Stimulated activated CD4-positive, alpha-beta T cell treated with anti-CD3 and anti-CD28 coated beads, TNF-alpha, amount 100 ng/mL, for 24 hours (primary cell): ENCODE data around the gene ARMH4.
A peak's percentile ranks its signal among the peaks of the same experiment; 100 is the strongest.

ENCODE experiments used
- DNase-seq, 3 experiments: peaks; one replicate each; pipeline ENCODE4 v3.0.0-alpha.2; 2020; ENCODE audit warnings: low read depth in 3 of 3

Gene ARMH4, protein sequence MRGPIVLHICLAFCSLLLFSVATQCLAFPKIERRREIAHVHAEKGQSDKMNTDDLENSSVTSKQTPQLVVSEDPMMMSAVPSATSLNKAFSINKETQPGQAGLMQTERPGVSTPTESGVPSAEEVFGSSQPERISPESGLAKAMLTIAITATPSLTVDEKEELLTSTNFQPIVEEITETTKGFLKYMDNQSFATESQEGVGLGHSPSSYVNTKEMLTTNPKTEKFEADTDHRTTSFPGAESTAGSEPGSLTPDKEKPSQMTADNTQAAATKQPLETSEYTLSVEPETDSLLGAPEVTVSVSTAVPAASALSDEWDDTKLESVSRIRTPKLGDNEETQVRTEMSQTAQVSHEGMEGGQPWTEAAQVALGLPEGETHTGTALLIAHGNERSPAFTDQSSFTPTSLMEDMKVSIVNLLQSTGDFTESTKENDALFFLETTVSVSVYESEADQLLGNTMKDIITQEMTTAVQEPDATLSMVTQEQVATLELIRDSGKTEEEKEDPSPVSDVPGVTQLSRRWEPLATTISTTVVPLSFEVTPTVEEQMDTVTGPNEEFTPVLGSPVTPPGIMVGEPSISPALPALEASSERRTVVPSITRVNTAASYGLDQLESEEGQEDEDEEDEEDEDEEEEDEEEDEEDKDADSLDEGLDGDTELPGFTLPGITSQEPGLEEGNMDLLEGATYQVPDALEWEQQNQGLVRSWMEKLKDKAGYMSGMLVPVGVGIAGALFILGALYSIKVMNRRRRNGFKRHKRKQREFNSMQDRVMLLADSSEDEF

DNA sequence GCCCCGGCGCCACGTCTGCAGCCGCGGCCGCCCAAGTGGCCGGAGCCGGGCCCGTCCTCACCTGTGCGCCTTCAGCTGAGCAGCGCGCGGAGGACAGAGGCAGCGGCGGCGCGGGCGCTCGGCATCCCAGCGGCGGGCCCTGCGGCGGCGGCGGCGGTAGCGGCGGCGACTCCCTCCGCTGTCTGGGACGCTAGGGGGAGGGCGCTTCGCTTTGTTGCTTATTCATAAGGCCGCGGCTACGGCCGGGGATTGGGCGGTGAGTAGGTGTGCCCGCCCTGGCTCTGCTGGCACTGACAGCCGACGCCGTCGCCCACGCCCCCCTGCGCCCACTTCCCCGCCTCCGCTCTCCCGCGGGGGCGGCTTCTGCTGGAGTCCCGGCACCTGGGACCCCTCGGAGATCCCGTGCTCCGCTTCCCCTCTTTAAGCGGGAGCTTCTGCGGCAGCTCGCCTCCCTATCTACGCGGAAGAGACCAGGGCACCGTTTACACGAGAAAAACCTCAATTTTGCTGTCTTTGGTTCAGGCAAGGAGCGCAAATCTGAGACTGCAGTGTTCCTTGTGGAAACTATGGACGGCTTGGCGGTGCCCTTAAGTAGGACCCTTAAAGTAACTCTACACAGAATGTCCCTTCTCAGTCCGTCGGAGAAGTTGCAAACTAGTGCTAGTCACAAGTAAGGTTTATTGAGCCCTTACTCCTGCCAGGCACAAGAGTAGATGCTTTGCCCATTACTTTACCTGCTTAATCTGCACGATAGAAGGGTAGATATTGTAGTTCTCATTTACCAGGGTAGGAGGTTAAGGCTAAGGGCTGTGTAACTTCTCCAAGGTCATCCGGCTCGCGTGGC is at the start of gene ARMH4:
ARMH4 (minus strand) TSS at position 200 of the 844 bp plus-strand sequence. CDS start 12,855 bp downstream, outside the sequence.
- peak; percentile 19 to 63 (median 20) for DNase-seq

DNA sequence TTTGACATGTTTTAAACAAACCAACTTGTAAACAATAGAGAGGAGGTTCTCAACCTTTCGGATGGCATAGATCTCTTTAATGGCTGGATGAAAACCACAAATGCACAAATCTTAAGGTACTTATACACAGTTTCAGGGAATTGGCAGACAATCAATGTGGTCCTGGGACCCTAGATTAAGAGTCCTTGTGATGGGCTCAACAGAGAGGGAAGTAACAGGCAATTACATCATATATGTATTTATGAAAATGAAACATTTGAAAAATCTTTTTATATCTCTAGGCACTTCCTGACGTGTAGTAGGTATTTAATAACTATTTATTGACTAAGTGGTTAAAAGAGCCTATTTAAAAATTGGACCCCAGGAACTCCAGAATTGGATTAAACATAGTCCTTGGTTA is 48.8 kb upstream of the ARMH4 start:
- DNase-seq: no peak

DNA sequence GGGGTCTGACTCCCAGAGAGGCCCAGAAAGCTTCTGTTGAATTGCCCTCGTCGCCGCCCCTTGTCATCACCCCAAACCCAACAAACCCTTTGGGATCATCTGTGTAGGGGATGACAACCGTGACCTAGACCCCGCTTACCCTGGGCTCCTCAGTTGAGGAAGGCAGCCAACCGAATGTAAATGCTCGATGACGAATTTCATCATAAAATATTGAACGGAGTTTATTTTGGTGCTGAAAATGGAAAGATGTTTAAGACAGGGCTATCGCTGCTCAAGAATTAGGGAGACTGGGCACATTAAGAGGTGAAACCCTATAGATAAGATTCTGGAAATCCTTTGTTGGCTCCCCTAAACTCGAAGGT is 48.4 kb upstream of the ARMH4 start:
- no peak for DNase-seq

DNA sequence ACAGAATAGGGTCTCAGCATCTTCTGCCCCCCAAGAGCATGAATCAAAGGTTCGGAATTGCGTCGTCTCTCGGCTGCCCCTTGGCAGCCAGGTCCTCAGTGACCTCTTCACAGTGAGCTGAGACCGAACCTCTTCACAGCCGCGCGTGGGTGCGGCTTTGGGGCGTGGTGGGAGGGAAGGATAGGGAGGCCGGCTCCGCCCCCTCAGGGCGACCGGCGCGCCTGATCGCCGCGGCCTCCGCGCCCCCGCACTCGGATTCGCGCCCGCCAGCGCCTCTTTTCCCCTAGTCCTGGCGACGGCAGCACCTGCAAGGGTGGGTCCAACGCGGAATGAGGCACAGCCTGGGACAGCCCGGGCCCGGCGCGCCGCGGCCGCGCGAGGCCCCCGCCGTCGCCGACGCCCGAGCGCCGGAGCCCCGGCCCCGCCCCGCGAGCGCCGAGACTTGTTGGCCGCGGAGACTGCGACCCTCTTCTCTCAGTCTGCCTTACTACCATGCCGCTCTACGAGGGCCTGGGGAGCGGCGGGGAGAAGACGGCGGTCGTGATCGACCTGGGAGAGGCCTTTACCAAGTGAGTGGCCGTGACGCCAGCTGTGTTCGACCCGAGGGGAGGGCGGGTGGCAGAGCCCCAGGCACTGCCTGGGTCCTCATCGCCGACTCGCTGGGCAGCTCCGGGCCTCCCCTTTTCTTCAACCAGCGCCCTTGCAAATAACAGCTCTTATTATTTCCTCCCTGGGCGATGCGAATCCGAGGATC is 47.9 kb upstream of the ARMH4 start, which contains the start of gene ACTR10:
ACTR10 (plus strand) TSS at position 424 of the 754 bp plus-strand sequence; CDS start at position 493, 69 bp downstream.
- peak; percentile 77 to 89 (median 80) for DNase-seq

DNA sequence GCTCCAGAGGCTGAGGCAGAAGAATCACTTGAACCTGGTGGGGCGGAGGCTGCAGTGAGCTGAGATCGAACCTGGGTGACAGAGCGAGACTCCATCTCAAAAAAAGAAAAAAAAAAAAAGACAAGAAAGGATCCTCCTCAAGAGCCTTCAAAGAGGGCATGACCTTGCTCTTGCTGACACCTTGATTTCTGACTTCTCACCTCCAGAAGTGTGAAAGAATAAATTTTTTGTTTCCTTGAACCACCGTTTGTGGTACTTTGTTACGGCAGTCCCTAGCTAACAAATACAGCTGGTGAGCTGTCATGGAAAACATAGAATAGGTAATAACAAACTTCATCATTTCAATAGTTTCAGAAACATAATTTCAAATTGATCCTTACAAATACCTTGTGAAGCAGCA is 46.1 kb upstream of the ARMH4 start:
- no peak for DNase-seq

DNA sequence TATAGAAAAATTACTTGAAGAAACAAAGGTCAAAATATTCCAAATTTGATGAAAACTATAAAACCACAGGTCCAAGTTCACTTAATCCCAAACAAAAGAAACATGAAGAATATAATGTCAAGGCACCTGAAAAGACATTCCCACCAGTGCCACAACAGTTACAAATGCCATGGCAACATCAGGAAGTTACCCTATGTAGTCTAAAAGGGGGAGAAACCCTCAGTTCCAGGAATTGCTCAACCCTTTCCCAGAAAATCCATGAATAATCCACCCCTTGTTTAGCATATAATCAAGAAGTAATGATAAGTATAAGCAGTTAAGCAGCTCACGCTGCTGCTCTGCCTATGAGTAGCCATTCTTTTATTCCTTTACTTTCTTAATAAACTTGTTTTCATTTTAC is 44.2 kb upstream of the ARMH4 start:
- no peak for DNase-seq

- DNase-seq: no peak
Observed at GRCh38 chr14:58193542-58193941, 41.5 kb upstream of the ARMH4 start.

DNA sequence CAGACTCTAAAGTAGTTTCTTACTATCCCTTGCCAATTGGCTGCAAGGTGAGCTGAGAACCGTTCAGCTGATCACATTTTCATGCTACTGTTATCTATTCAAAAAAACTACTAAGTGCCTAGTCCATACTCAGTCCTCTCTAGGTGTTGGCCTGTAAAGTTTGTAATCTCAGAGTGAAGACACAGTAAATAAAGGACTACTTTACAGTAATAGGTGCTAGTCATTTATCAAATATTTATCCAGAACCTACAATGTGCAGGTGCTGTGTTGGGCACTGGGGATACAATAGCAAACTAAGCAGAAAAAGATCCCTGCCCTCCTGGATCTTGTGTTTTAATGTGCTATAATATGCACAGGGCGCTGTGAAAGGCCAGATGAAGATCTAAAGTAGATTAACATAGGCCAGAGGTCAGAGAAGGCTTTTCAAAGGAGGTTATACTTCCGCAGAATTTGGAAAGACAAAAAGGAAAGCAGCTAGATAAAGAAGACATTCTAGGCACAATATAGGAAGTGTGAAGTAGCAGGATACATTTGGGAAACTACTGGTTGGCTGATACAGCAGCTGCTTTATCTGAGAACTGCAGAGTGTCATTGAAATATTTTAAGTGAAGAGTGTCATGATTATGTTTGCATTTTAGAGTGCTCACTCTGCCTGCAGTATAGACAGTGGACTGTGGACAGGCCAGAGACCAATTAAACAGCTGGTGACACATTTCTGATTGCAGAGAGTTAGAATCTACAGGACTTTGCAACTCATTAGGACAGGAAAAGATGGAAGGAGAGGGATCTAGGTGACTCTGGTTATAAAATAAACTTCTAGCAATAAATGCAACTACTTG is 40.0 kb upstream of the ARMH4 start:
- no peak for DNase-seq

DNA sequence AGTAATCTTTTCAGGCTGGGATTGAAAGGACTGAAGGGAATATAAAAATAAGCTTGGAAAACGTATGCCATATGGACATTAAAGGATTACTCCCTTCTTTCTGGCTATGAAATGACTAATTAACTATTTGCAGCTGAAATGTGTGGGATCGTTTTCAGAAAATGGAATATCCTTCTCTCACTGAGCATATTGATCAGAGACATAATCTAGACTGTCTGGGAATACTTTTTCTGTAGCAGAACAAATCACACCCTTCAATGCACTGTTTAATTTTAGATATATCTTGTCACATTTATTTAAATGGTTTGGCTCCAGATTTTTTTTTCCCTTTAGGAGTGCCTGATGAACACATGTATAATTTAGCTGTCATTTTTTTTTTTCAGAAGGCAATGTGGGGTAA is 37.2 kb upstream of the ARMH4 start:
- no peak for DNase-seq

- DNase-seq: no peak
Observed at GRCh38 chr14:58177125-58177524, 25.1 kb upstream of the ARMH4 start.

- DNase-seq: peak; percentile 5 to 47 (median 24)
Observed at GRCh38 chr14:58171090-58171489, 19.1 kb upstream of the ARMH4 start.

DNA sequence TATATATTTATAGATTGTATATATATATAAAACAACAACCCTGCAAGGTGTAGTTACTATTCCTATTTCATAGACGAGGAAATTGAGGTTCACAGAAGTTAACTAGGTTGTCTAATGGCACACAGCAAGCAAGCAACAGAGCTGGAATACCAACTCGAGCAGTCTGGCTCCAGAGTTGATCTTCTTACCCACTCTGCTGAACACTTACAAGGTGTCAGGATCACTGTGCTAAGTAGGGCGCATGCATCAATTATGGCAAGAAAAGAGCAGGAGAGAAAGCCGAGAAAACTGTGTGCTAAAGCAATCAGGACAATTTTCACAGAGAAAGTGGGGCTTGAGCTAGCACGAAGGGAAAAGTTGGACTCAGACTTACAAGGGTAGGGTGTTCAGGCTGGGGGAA is 15.9 kb upstream of the ARMH4 start:
- no peak for DNase-seq

GRCh38 chr14:58167057-58167456 is 15.0 kb upstream of the ARMH4 start:
- DNase-seq: no peak

- peak; percentile 45 to 75 (median 51) for DNase-seq
Observed at GRCh38 chr14:58166005-58166983, 14.3 kb upstream of the ARMH4 start.

DNA sequence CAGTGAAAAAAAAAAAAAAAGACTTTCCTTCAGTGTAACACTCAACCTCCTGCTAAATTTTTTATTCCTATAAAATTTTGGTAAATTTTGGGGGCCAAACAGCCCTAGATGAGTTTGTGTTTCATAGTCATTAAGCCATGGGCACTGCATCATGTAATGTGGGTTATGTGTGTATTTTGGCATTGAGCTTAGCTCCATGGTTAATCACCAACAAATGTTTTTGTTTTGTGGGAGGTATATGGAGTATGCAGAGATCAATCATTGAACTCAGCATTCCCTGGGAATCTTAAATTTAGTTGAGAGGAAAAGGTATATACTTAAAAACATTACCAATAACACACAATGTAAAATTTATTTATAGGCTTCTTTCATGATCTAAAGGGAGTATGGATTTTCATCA is 8.5 kb upstream of the ARMH4 start:
- no peak for DNase-seq

DNA sequence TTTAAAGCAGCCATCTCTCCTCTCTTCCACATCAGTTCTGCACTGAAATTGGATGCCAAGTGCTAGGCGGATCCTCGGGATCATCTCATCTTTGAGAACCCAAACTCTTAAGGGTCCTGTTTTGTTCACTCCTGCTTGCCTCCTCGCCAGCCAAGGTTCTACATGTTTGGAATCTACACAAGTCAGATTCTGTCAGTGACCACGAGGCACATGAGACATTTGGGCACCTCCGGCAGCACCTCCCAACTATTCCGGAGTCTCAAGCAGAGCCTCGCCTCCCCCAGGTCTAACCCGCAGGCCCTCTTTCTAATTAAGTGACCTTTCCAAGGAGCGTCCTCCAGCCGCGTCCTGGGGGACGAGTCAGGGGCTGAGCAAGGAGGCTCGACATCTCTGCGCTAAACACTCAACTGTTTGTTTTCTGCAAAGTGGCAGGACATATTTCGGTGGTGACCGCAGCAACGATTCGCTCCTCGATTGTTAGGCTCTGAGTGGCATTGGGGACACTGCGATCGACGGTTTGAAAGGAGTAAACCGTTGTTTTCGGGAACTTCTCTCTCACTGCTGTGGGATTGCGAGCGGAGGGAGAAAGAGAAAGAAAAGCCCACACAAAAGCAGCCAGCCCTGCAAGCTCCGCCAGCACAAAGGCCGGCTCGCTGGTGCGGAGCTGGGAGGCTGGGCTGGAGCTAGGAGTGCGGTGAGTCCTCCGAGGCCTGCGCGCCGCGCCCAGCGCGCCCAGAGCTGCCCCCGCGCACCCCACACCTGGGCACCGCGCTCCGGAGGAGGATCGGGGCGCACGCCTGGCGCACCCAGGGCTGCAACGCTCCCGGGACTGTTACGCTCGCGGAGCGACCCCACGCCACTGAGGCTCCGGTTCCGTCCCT is 640 bp downstream of the ARMH4 start:
- DNase-seq: no peak

- no peak for DNase-seq
Observed at GRCh38 chr14:58150243-58150805, 1.7 kb downstream of the ARMH4 start.

GRCh38 chr14:58149196-58149595 is 2.8 kb downstream of the ARMH4 start:
- DNase-seq: no peak
